ENCODE results near the gene CALCOCO2. TPM values are rescaled to one million over a fixed set of nuclear protein-coding genes. Genes with fewer than 3 reads are reported as not detected.

Gene CALCOCO2
- total and polyA plus RNA-seq, 4 donors, result 80.3 to 171 (median 156) TPM

GRCh38 chr17:48799069-48799723 lies 31.6 kb upstream of the CALCOCO2 start:
- Histone ChIP-seq H3K4me3 (ENCODE audit: low read length in 2 of 2) (no peak overlapping the region), H3K27ac (ENCODE audit: low read depth in 1 of 2, low read length in 2 of 2) (no peak overlapping the region), H3K27me3 (ENCODE audit: control insufficient read depth in 1 of 2, insufficient read depth in 2 of 2, low read length in 1 of 2) (no peaks in the 10 kb centered on the region), H3K9me3 (ENCODE audit: control insufficient read depth, low read length) (no peaks in the 10 kb centered on the region), H3K4me1 (ENCODE audit: control insufficient read depth in 1 of 2, insufficient read depth in 2 of 2, low read length in 2 of 2) (no peaks in the 10 kb centered on the region), H3K36me3 (ENCODE audit: control insufficient read depth in 1 of 2, insufficient read depth in 2 of 2, low read length in 1 of 2) (no peaks in the 10 kb centered on the region)
- DNase-seq (peak in 1 of 2 donors; percentile 33), ATAC-seq (ENCODE audit: low FRiP score) (no peak)
- intact Hi-C loops (cut with DNase I), result no loop called here
- WGBS, 2 donors, result 70 to 73% methylated on average over 11 of the region's 11 CpGs

GRCh38 chr17:48800626-48801217 lies 30.1 kb upstream of the CALCOCO2 start:
- Histone ChIP-seq H3K27me3 (ENCODE audit: control insufficient read depth in 1 of 2, insufficient read depth in 2 of 2, low read length in 1 of 2) (no peaks in the 10 kb centered on the region), H3K4me3 (ENCODE audit: low read length in 2 of 2) (no peak overlapping the region), H3K27ac (ENCODE audit: low read depth in 1 of 2, low read length in 2 of 2) (no peak overlapping the region), H3K4me1 (ENCODE audit: control insufficient read depth in 1 of 2, insufficient read depth in 2 of 2, low read length in 2 of 2) (no peaks in the 10 kb centered on the region), H3K36me3 (ENCODE audit: control insufficient read depth in 1 of 2, insufficient read depth in 2 of 2, low read length in 1 of 2) (no peaks in the 10 kb centered on the region), H3K9me3 (ENCODE audit: control insufficient read depth, low read length) (no peaks in the 10 kb centered on the region)
- 59 to 62% methylated on average over 5 of the region's 5 CpGs for WGBS, 2 donors
- intact Hi-C loops (cut with DNase I), result no loop called here
- ATAC-seq (ENCODE audit: low FRiP score), result no peak
- peak in 1 of 2 donors; percentile 12 for DNase-seq

GRCh38 chr17:48804936-48805411 lies 25.9 kb upstream of the CALCOCO2 start:
- DNase-seq (peak; percentile 56 to 85), ATAC-seq (ENCODE audit: low FRiP score) (no peak)
- intact Hi-C loops (cut with DNase I), result loop anchor here (2.0 to 5.0 kb wide), 2 partner anchors 74 to 232 kb away; no protein-coding TSS in a partner anchor

GRCh38 chr17:48809182-48809581 lies 21.7 kb upstream of the CALCOCO2 start:
- no peaks in the 10 kb centered on the region for H3K36me3 ChIP-seq (ENCODE audit: control insufficient read depth in 1 of 2, insufficient read depth in 2 of 2, low read length in 1 of 2)
- ATAC-seq (ENCODE audit: low FRiP score), result no peak
- H3K4me3 ChIP-seq (ENCODE audit: low read length in 2 of 2), result no peak overlapping the region
- H3K27me3 ChIP-seq (ENCODE audit: control insufficient read depth in 1 of 2, insufficient read depth in 2 of 2, low read length in 1 of 2), result peaks cover 0 to 2% of the 10 kb centered on the region in 2 donors
- intact Hi-C loops (cut with DNase I), result loop anchor here in 1 of 2 donors (5.0 kb wide), 1 partner anchor 228 kb away; no protein-coding TSS in a partner anchor
- H3K27ac ChIP-seq (ENCODE audit: low read depth in 1 of 2, low read length in 2 of 2), result no peak overlapping the region
- no peaks in the 10 kb centered on the region for H3K4me1 ChIP-seq (ENCODE audit: control insufficient read depth in 1 of 2, insufficient read depth in 2 of 2, low read length in 2 of 2)
- 55 to 69% methylated on average over 4 of the region's 4 CpGs for WGBS, 2 donors
- no peaks in the 10 kb centered on the region for H3K9me3 ChIP-seq (ENCODE audit: control insufficient read depth, low read length)
- no peak for DNase-seq

More at GRCh38 chr17:48804936-48805411, 25.9 kb upstream of the CALCOCO2 start:
- H3K27me3 ChIP-seq (ENCODE audit: control insufficient read depth in 1 of 2, insufficient read depth in 2 of 2, low read length in 1 of 2), result peaks cover 0 to 2% of the 10 kb centered on the region in 2 donors
- no peaks in the 10 kb centered on the region for H3K9me3 ChIP-seq (ENCODE audit: control insufficient read depth, low read length)
- H3K4me1 ChIP-seq (ENCODE audit: control insufficient read depth in 1 of 2, insufficient read depth in 2 of 2, low read length in 2 of 2), result no peaks in the 10 kb centered on the region
- no peak overlapping the region for H3K4me3 ChIP-seq (ENCODE audit: low read length in 2 of 2)
- H3K36me3 ChIP-seq (ENCODE audit: control insufficient read depth in 1 of 2, insufficient read depth in 2 of 2, low read length in 1 of 2), result no peaks in the 10 kb centered on the region
- 7 to 8% methylated on average over 9 of the region's 9 CpGs for WGBS, 2 donors
- no peak overlapping the region for H3K27ac ChIP-seq (ENCODE audit: low read depth in 1 of 2, low read length in 2 of 2)

GRCh38 chr17:48812001-48812400 lies 18.8 kb upstream of the CALCOCO2 start:
- no peak overlapping the region for H3K27ac ChIP-seq (ENCODE audit: low read depth in 1 of 2, low read length in 2 of 2)
- 84 to 89% methylated on average over 3 of the region's 3 CpGs for WGBS, 2 donors
- intact Hi-C loops (cut with DNase I), result no loop called here
- no peaks in the 10 kb centered on the region for H3K36me3 ChIP-seq (ENCODE audit: control insufficient read depth in 1 of 2, insufficient read depth in 2 of 2, low read length in 1 of 2)
- peaks cover 0 to 2% of the 10 kb centered on the region in 2 donors for H3K27me3 ChIP-seq (ENCODE audit: control insufficient read depth in 1 of 2, insufficient read depth in 2 of 2, low read length in 1 of 2)
- no peaks in the 10 kb centered on the region for H3K4me1 ChIP-seq (ENCODE audit: control insufficient read depth in 1 of 2, insufficient read depth in 2 of 2, low read length in 2 of 2)
- H3K9me3 ChIP-seq (ENCODE audit: control insufficient read depth, low read length), result no peaks in the 10 kb centered on the region
- ATAC-seq (ENCODE audit: low FRiP score) (no peak), DNase-seq (no peak)
- H3K4me3 ChIP-seq (ENCODE audit: low read length in 2 of 2), result no peak overlapping the region

- 24 to 25% methylated on average over 7 of the region's 7 CpGs for WGBS, 2 donors
- no peaks in the 10 kb centered on the region for H3K9me3 ChIP-seq (ENCODE audit: control insufficient read depth, low read length)
- no peaks in the 10 kb centered on the region for H3K36me3 ChIP-seq (ENCODE audit: control insufficient read depth in 1 of 2, insufficient read depth in 2 of 2, low read length in 1 of 2)
- H3K4me1 ChIP-seq (ENCODE audit: control insufficient read depth in 1 of 2, insufficient read depth in 2 of 2, low read length in 2 of 2), result no peaks in the 10 kb centered on the region
- ATAC-seq (ENCODE audit: low FRiP score), result no peak
- H3K27ac ChIP-seq (ENCODE audit: low read depth in 1 of 2, low read length in 2 of 2), result no peak overlapping the region
- DNase-seq, result peak in 1 of 2 donors; percentile 59
- no peaks in the 10 kb centered on the region for H3K27me3 ChIP-seq (ENCODE audit: control insufficient read depth in 1 of 2, insufficient read depth in 2 of 2, low read length in 1 of 2)
- H3K4me3 ChIP-seq (ENCODE audit: low read length in 2 of 2), result no peak overlapping the region
- intact Hi-C loops (cut with DNase I), result loop anchor here in 1 of 2 donors (1.0 kb wide), 1 partner anchor 65 kb away; no protein-coding TSS in a partner anchor
Measured at GRCh38 chr17:48814504-48814903, 16.3 kb upstream of the CALCOCO2 start.

GRCh38 chr17:48815311-48815710 lies 15.5 kb upstream of the CALCOCO2 start:
- Histone ChIP-seq H3K36me3 (ENCODE audit: control insufficient read depth in 1 of 2, insufficient read depth in 2 of 2, low read length in 1 of 2) (no peaks in the 10 kb centered on the region), H3K4me3 (ENCODE audit: low read length in 2 of 2) (no peak overlapping the region), H3K27ac (ENCODE audit: low read depth in 1 of 2, low read length in 2 of 2) (no peak overlapping the region), H3K27me3 (ENCODE audit: control insufficient read depth in 1 of 2, insufficient read depth in 2 of 2, low read length in 1 of 2) (no peaks in the 10 kb centered on the region), H3K9me3 (ENCODE audit: control insufficient read depth, low read length) (no peaks in the 10 kb centered on the region), H3K4me1 (ENCODE audit: control insufficient read depth in 1 of 2, insufficient read depth in 2 of 2, low read length in 2 of 2) (no peaks in the 10 kb centered on the region)
- WGBS, 2 donors, result 52 to 53% methylated on average over 3 of the region's 3 CpGs
- ATAC-seq (ENCODE audit: low FRiP score) (no peak), DNase-seq (no peak)
- intact Hi-C loops (cut with DNase I), result loop anchor here (5.0 kb wide), 2 partner anchors 62 to 217 kb away; no protein-coding TSS in a partner anchor

- no peaks in the 10 kb centered on the region for H3K27me3 ChIP-seq (ENCODE audit: control insufficient read depth in 1 of 2, insufficient read depth in 2 of 2, low read length in 1 of 2)
- intact Hi-C loops (cut with DNase I), result loop anchor here (5.0 kb wide), 2 partner anchors 61 to 216 kb away; no protein-coding TSS in a partner anchor
Measured at GRCh38 chr17:48816438-48816773, 14.4 kb upstream of the CALCOCO2 start.

More at GRCh38 chr17:48816438-48816773, 14.4 kb upstream of the CALCOCO2 start:
- Histone ChIP-seq H3K9me3 (ENCODE audit: control insufficient read depth, low read length) (no peaks in the 10 kb centered on the region), H3K36me3 (ENCODE audit: control insufficient read depth in 1 of 2, insufficient read depth in 2 of 2, low read length in 1 of 2) (no peaks in the 10 kb centered on the region), H3K4me3 (ENCODE audit: low read length in 2 of 2) (no peak overlapping the region), H3K27ac (ENCODE audit: low read depth in 1 of 2, low read length in 2 of 2) (no peak overlapping the region), H3K4me1 (ENCODE audit: control insufficient read depth in 1 of 2, insufficient read depth in 2 of 2, low read length in 2 of 2) (no peaks in the 10 kb centered on the region)
- ATAC-seq (ENCODE audit: low FRiP score) (peak; percentile 13), DNase-seq (no peak)
- WGBS, 2 donors, result 4 to 5% methylated on average over 7 of the region's 7 CpGs

Measured in aorta (tissue), 5 donors.